ENCODE results near the gene P2RY11. TPM values are rescaled to one million over a fixed set of nuclear protein-coding genes. Genes with fewer than 3 reads are reported as not detected.

P2RY11 gene
- total RNA-seq, 2 experiments from 2014 or later, result 11.9 to 43.3 TPM

- H3K79me2 ChIP-seq (ENCODE audit: insufficient read depth, low read depth, low read length), result no peaks in the 10 kb centered on the region; the same call in 1 of the 2 replicates
- ChIA-PET POLR2A (no interaction called here), CTCF (ENCODE audit: unreplicated experiment) (interaction anchor here (0.6 kb wide), 1 partner anchor 45 kb away, joined by 3 read pairs; no protein-coding TSS in a partner anchor)
- H2AFZ ChIP-seq (ENCODE audit: low read length), result no peak overlapping the region
- TF ChIP-seq EZH2phosphoT487 (IDR thresholded peaks at IDR 0.05; ENCODE audit: borderline replicate concordance, low read depth, low read length), result no peak
- TF ChIP-seq, protein P1, sequence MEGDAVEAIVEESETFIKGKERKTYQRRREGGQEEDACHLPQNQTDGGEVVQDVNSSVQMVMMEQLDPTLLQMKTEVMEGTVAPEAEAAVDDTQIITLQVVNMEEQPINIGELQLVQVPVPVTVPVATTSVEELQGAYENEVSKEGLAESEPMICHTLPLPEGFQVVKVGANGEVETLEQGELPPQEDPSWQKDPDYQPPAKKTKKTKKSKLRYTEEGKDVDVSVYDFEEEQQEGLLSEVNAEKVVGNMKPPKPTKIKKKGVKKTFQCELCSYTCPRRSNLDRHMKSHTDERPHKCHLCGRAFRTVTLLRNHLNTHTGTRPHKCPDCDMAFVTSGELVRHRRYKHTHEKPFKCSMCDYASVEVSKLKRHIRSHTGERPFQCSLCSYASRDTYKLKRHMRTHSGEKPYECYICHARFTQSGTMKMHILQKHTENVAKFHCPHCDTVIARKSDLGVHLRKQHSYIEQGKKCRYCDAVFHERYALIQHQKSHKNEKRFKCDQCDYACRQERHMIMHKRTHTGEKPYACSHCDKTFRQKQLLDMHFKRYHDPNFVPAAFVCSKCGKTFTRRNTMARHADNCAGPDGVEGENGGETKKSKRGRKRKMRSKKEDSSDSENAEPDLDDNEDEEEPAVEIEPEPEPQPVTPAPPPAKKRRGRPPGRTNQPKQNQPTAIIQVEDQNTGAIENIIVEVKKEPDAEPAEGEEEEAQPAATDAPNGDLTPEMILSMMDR (conservative IDR thresholded peaks at IDR 0.05; ENCODE audit: low read length), result no peak
- H3K27ac ChIP-seq (ENCODE audit: low read depth, low read length, poor library complexity, severe bottlenecking), result no peak overlapping the region
- no peaks in the 10 kb centered on the region for H3K9me3 ChIP-seq (ENCODE audit: low read length)
- intact Hi-C loops (cut with micrococcal nuclease; ENCODE audit: unreplicated experiment), result no loop called here
- no peak overlapping the region for H3K4me2 ChIP-seq (ENCODE audit: low read length)
- no peaks in the 10 kb centered on the region for H3K9me2 ChIP-seq (ENCODE audit: insufficient read depth, low read length)
- DNase-seq (ENCODE audit: low spot score), result no peak
- H3K36me3 ChIP-seq (ENCODE audit: insufficient read depth, low read length), result peaks cover 98% of the 10 kb centered on the region
- peaks cover 5% of the 10 kb centered on the region; the same call in 1 of the 2 replicates for H4K20me1 ChIP-seq (ENCODE audit: insufficient read depth, low read length)
- no peaks in the 10 kb centered on the region for H3K4me1 ChIP-seq (ENCODE audit: insufficient read depth, low read length, poor library complexity, severe bottlenecking)
- BruUV-seq (replicated peaks), result no TSS peak
- no peak overlapping the region for H3K4me3 ChIP-seq (ENCODE audit: low read depth, low read length, poor library complexity, severe bottlenecking)
These were observed 33.5 kb downstream of the P2RY11 start for GRCh38 chr19:10145031-10145430.

DNA sequence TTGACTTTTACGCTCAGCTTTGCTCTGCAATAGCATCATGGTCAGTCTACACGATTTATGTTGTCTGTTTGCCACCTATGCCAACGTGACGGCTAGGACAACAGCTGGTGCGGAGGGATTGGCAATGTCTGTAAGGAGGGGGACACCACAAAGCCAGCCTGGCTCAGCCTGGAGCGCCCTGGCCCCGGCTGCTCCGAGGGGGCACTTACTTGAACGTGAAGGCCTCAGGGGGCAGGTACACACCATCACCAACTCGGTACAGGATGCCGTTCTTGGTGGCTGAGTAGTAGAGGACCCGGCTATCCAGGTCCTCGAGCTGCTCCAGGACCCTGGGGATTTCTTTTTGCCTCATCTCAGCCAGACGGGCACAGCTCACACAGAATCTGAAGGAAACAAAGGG, 34.6 kb downstream of the P2RY11 start:
- ChIA-PET CTCF (ENCODE audit: unreplicated experiment) (no interaction called here), POLR2A (no interaction called here)
- Histone ChIP-seq H3K9me3 (ENCODE audit: low read length) (no peaks in the 10 kb centered on the region), H3K4me2 (ENCODE audit: low read length) (no peak overlapping the region), H3K36me3 (ENCODE audit: insufficient read depth, low read length) (peaks cover 99% of the 10 kb centered on the region), H3K4me3 (ENCODE audit: low read depth, low read length, poor library complexity, severe bottlenecking) (no peak overlapping the region), H3K79me2 (ENCODE audit: insufficient read depth, low read depth, low read length) (no peaks in the 10 kb centered on the region; the same call in 1 of the 2 replicates), H2AFZ (ENCODE audit: low read length) (no peak overlapping the region), H3K4me1 (ENCODE audit: insufficient read depth, low read length, poor library complexity, severe bottlenecking) (no peaks in the 10 kb centered on the region), H4K20me1 (ENCODE audit: insufficient read depth, low read length) (peaks cover 5% of the 10 kb centered on the region; the same call in 1 of the 2 replicates), H3K9me2 (ENCODE audit: insufficient read depth, low read length) (no peaks in the 10 kb centered on the region), H3K27ac (ENCODE audit: low read depth, low read length, poor library complexity, severe bottlenecking) (no peak overlapping the region)
- no peak for TF ChIP-seq EZH2phosphoT487 (IDR thresholded peaks at IDR 0.05; ENCODE audit: borderline replicate concordance, low read depth, low read length)
- TF ChIP-seq, protein P1 (conservative IDR thresholded peaks at IDR 0.05; ENCODE audit: low read length), result no peak
- no TSS peak for BruUV-seq (replicated peaks)
- no peak for DNase-seq (ENCODE audit: low spot score)
- intact Hi-C loops (cut with micrococcal nuclease; ENCODE audit: unreplicated experiment), result no loop called here

- no peaks in the 10 kb centered on the region; the same call in 1 of the 2 replicates for H3K79me2 ChIP-seq (ENCODE audit: insufficient read depth, low read depth, low read length)
- H3K9me3 ChIP-seq (ENCODE audit: low read length), result no peaks in the 10 kb centered on the region
- no peaks in the 10 kb centered on the region for H3K4me1 ChIP-seq (ENCODE audit: insufficient read depth, low read length, poor library complexity, severe bottlenecking)
- H4K20me1 ChIP-seq (ENCODE audit: insufficient read depth, low read length), result no peaks in the 10 kb centered on the region; the same call in 1 of the 2 replicates
- no peak overlapping the region for H2AFZ ChIP-seq (ENCODE audit: low read length)
- no TSS peak for BruUV-seq (replicated peaks)
- ChIA-PET CTCF (ENCODE audit: unreplicated experiment) (no interaction called here), POLR2A (no interaction called here)
- H3K27ac ChIP-seq (ENCODE audit: low read depth, low read length, poor library complexity, severe bottlenecking), result no peak overlapping the region
- no peak overlapping the region for H3K4me3 ChIP-seq (ENCODE audit: low read depth, low read length, poor library complexity, severe bottlenecking)
- peaks cover 99% of the 10 kb centered on the region for H3K36me3 ChIP-seq (ENCODE audit: insufficient read depth, low read length)
- intact Hi-C loops (cut with micrococcal nuclease; ENCODE audit: unreplicated experiment), result no loop called here
- no peaks in the 10 kb centered on the region for H3K9me2 ChIP-seq (ENCODE audit: insufficient read depth, low read length)
- TF ChIP-seq, protein P1 (conservative IDR thresholded peaks at IDR 0.05; ENCODE audit: low read length), result no peak
- no peak for TF ChIP-seq EZH2phosphoT487 (IDR thresholded peaks at IDR 0.05; ENCODE audit: borderline replicate concordance, low read depth, low read length)
- DNase-seq (ENCODE audit: low spot score), result no peak
- H3K4me2 ChIP-seq (ENCODE audit: low read length), result no peak overlapping the region
These were observed 37.9 kb downstream of the P2RY11 start for GRCh38 chr19:10149427-10149826.

Data from OCI-LY7 (cell line).